GM12873 (cell line): ENCODE results near the gene TLR6.

Source experiments
- CTCF ChIP-seq: IDR thresholded peaks from 2 replicates; pipeline ENCODE4 v1.5.1; 2012; ENCODE audit warnings: low read depth, mild to moderate bottlenecking, moderate library complexity, low read length, control low read depth; ENCODE audit not compliant: insufficient read depth; ENCODE audit errors: missing control alignments

TLR6 gene

GRCh38 chr4:38856524-38857337, at the start of gene TLR6:
Gene TLR6 (minus strand): TSS chr4:38856817. CDS start chr4:38829473, 27,344 bp downstream.
- TF ChIP-seq CTCF, result peak; percentile 72

GRCh38 chr4:38905652-38906385, 49.2 kb upstream of the TLR6 start:
- no peak for TF ChIP-seq CTCF

GRCh38 chr4:38904682-38905081, 48.1 kb upstream of the TLR6 start:
- no peak for TF ChIP-seq CTCF

- no peak for TF ChIP-seq CTCF
Observed at GRCh38 chr4:38904090-38904666, 47.6 kb upstream of the TLR6 start.

GRCh38 chr4:38902695-38903094, 46.1 kb upstream of the TLR6 start:
- TF ChIP-seq CTCF, result peak; percentile 22

- TF ChIP-seq CTCF, result no peak
Observed at GRCh38 chr4:38902221-38902620, 45.6 kb upstream of the TLR6 start.

- no peak for TF ChIP-seq CTCF
Observed at GRCh38 chr4:38898245-38898644, 41.6 kb upstream of the TLR6 start.
